ENCODE data around the gene DTD1.

DNA sequence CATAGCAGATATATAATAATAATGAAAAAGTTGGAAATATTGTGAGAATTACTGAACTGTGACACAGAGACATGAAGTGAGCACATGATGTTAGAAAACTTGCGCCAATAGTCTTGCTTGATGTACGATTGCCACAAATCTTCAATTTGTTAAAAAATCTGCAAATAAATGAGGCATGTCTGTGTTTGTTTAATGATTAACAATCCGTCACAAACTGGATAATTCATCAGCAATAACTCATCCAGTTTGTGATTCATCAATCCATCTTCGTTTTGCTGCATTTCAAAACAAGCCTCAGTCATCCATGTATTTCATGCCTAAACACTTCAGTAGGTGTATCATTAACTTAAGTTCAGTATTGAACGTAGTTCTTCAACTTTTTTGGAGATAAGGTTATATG lies 46.1 kb upstream of the DTD1 start:
- TF ChIP-seq, protein P1, sequence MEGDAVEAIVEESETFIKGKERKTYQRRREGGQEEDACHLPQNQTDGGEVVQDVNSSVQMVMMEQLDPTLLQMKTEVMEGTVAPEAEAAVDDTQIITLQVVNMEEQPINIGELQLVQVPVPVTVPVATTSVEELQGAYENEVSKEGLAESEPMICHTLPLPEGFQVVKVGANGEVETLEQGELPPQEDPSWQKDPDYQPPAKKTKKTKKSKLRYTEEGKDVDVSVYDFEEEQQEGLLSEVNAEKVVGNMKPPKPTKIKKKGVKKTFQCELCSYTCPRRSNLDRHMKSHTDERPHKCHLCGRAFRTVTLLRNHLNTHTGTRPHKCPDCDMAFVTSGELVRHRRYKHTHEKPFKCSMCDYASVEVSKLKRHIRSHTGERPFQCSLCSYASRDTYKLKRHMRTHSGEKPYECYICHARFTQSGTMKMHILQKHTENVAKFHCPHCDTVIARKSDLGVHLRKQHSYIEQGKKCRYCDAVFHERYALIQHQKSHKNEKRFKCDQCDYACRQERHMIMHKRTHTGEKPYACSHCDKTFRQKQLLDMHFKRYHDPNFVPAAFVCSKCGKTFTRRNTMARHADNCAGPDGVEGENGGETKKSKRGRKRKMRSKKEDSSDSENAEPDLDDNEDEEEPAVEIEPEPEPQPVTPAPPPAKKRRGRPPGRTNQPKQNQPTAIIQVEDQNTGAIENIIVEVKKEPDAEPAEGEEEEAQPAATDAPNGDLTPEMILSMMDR (IDR thresholded peaks at IDR 0.05; ENCODE audit: low read depth, low read length, poor library complexity, severe bottlenecking) = no peak
- no peak for TF ChIP-seq EZH2phosphoT487 (IDR thresholded peaks at IDR 0.05; ENCODE audit: borderline replicate concordance, low read length)

All from DOHH2 (cell line).